ENCODE measurements around the gene RGS10.
"Not testable (repeated sequence)": the region's sequence is repeated elsewhere in the genome, so short reads cannot be mapped to it uniquely, and the experiment has no call there.

RGS10 gene

DNA sequence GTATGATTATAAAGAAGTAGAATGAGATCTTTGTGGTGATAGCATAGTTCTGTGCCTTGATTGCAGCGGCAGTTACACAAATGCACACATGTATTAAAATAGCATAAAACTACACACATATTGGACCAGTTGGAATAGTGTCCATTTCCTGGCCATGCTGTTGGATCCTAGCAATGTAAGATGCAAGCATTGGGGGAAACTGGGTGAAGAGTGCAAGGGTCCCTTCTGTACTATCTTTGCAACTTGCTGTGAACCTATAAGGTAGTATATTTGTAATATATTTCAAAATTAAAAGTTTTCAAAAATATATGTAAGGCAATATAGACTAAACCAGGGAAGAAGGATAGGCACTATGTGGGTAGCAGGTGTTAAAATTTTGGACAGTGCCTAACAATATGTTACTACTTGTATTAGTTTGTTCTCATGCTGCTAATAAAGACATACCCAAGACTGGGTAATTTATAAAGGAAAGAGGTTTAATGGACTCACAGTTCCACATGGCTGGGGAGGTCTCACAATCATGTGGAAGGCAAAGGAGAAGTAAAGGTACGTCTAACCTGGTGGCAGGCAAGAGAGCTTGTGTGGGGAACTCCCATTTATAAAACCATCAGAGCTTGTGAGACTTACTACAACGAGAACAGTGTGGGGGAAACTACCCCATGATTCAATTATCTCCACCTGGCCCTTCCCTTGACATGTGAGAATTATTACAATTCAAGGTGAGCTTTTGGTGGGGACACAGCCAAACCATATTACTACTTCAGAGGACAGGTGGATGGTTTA, 71.4 kb downstream of the RGS10 start:
- H3K9me3 ChIP-seq (ENCODE audit: control insufficient read depth, low read length) = no peaks in the 10 kb centered on the region
- peaks cover under 1% of the 10 kb centered on the region for H3K27me3 ChIP-seq (ENCODE audit: control insufficient read depth, insufficient read depth, low read length, poor library complexity, severe bottlenecking)
- H3K27ac ChIP-seq (ENCODE audit: insufficient read depth, low read depth, low read length, poor library complexity, severe bottlenecking) = no peak overlapping the region
- H3K4me1 ChIP-seq (ENCODE audit: control insufficient read depth, insufficient read depth, low read length) = no peaks in the 10 kb centered on the region
- WGBS, 2 experiments = 73 to 86% methylated on average over 2 to 3 of the region's 3 CpGs
- no peak overlapping the region for H3K4me3 ChIP-seq (ENCODE audit: insufficient read depth, low read depth, low read length)
- no peaks in the 10 kb centered on the region for H3K36me3 ChIP-seq (ENCODE audit: control insufficient read depth, insufficient read depth, low read length)

DNA sequence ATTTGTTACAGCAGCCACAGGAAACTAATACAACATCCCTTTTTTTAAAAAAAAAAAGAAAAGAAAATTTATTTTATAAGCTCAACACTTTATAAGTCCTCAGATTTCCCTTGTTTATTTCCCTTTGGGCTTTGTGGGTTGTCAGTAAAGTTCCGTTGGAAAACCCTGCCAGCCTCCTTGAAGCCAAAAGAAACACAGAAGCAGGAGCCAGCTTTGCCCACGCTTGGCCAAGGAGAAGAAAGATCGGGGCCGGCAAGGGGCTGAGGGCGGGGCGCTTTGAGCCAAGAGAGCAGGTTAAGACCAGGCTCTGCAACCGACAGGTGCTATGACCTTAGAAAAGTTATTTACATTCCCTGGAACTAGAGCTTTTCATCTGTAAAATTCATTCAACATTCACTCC, 72.7 kb downstream of the RGS10 start:
- H3K36me3 ChIP-seq (ENCODE audit: control insufficient read depth, insufficient read depth, low read length) = no peaks in the 10 kb centered on the region
- no peaks in the 10 kb centered on the region for H3K27me3 ChIP-seq (ENCODE audit: control insufficient read depth, insufficient read depth, low read length, poor library complexity, severe bottlenecking)
- no peaks in the 10 kb centered on the region for H3K9me3 ChIP-seq (ENCODE audit: control insufficient read depth, low read length)
- WGBS, 2 experiments = 83 to 84% methylated on average over 7 of the region's 7 CpGs
- no peak overlapping the region for H3K4me3 ChIP-seq (ENCODE audit: insufficient read depth, low read depth, low read length)
- H3K27ac ChIP-seq (ENCODE audit: insufficient read depth, low read depth, low read length, poor library complexity, severe bottlenecking) = no peak overlapping the region
- H3K4me1 ChIP-seq (ENCODE audit: control insufficient read depth, insufficient read depth, low read length) = no peaks in the 10 kb centered on the region

DNA sequence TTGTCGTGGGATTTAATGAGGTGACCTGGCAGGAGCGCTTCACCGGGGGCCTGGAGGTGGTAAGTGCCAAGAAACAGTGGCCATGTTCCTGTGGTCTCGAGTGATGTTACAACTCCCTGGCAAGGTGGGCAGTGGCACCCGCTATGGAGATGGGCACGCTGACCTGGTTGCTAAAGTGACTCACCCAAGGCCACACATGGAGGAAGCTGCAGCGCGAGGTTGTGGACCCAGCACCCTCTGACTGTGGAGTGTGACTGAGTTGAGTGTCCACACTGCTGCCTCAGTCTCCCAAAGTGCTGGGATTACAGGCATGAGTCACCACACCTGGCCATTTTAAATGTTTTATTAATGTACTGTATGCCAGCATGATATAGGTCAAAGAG, 73.2 kb downstream of the RGS10 start:
- 93 to 94% methylated on average over 8 of the region's 8 CpGs for WGBS, 2 experiments
- no peaks in the 10 kb centered on the region for H3K9me3 ChIP-seq (ENCODE audit: control insufficient read depth, low read length)
- H3K27ac ChIP-seq (ENCODE audit: insufficient read depth, low read depth, low read length, poor library complexity, severe bottlenecking) = no peak overlapping the region
- H3K27me3 ChIP-seq (ENCODE audit: control insufficient read depth, insufficient read depth, low read length, poor library complexity, severe bottlenecking) = no peaks in the 10 kb centered on the region
- no peak overlapping the region for H3K4me3 ChIP-seq (ENCODE audit: insufficient read depth, low read depth, low read length)
- no peaks in the 10 kb centered on the region for H3K36me3 ChIP-seq (ENCODE audit: control insufficient read depth, insufficient read depth, low read length)
- no peaks in the 10 kb centered on the region for H3K4me1 ChIP-seq (ENCODE audit: control insufficient read depth, insufficient read depth, low read length)

DNA sequence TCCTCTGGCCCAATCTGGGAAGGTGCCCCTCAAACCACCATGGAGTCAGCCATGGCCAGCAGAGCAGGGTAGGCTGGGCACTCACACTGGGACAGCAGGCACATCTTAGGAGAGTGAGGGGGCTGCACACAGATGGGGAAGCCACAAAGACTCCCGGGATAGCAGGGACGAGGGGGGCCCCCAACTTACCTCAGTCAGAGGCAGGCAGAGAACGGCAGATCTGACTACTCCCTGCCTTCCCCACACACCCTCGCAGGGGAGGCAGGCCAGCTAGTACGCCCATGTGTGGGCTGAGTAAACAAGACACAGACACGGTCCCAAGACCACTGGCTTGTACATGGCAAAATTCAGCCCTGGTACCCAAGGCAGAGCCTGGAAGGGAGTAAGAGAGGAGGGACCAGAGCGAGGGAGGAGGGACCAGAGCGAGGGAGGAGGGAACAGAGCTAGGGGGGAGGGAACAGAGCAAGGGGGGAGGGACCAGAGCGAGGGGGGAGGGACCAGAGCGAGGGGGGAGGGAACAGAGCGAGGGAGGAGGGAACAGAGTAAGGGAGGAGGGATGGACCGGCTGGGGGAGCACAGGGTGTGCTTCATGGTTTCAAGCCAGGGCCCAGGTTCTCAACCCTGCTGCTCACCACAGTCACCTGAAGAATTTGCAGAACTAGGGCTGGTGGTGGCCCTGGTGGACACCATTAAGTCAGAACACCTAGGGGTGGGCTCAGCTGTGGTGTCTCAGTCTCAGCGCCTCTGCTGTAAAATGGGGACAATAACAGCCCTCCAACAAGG, 73.8 kb downstream of the RGS10 start:
- H3K27me3 ChIP-seq (ENCODE audit: control insufficient read depth, insufficient read depth, low read length, poor library complexity, severe bottlenecking) = no peaks in the 10 kb centered on the region
- no peaks in the 10 kb centered on the region for H3K9me3 ChIP-seq (ENCODE audit: control insufficient read depth, low read length)
- H3K4me1 ChIP-seq (ENCODE audit: control insufficient read depth, insufficient read depth, low read length) = no peaks in the 10 kb centered on the region
- no peak overlapping the region for H3K27ac ChIP-seq (ENCODE audit: insufficient read depth, low read depth, low read length, poor library complexity, severe bottlenecking)
- H3K36me3 ChIP-seq (ENCODE audit: control insufficient read depth, insufficient read depth, low read length) = no peaks in the 10 kb centered on the region
- 79 to 82% methylated on average over 13 of the region's 13 CpGs for WGBS, 2 experiments
- H3K4me3 ChIP-seq (ENCODE audit: insufficient read depth, low read depth, low read length) = no peak overlapping the region

GRCh38 chr10:119466655-119467054, 75.9 kb downstream of the RGS10 start:
- H3K4me1 ChIP-seq (ENCODE audit: control insufficient read depth, insufficient read depth, low read length) = no peaks in the 10 kb centered on the region
- no peaks in the 10 kb centered on the region for H3K9me3 ChIP-seq (ENCODE audit: control insufficient read depth, low read length)
- no peaks in the 10 kb centered on the region for H3K36me3 ChIP-seq (ENCODE audit: control insufficient read depth, insufficient read depth, low read length)
- H3K27ac ChIP-seq (ENCODE audit: insufficient read depth, low read depth, low read length, poor library complexity, severe bottlenecking) = no peak overlapping the region
- WGBS, 2 experiments = 78 to 86% methylated on average over 7 of the region's 7 CpGs
- no peak overlapping the region for H3K4me3 ChIP-seq (ENCODE audit: insufficient read depth, low read depth, low read length)
- H3K27me3 ChIP-seq (ENCODE audit: control insufficient read depth, insufficient read depth, low read length, poor library complexity, severe bottlenecking) = no peaks in the 10 kb centered on the region

DNA sequence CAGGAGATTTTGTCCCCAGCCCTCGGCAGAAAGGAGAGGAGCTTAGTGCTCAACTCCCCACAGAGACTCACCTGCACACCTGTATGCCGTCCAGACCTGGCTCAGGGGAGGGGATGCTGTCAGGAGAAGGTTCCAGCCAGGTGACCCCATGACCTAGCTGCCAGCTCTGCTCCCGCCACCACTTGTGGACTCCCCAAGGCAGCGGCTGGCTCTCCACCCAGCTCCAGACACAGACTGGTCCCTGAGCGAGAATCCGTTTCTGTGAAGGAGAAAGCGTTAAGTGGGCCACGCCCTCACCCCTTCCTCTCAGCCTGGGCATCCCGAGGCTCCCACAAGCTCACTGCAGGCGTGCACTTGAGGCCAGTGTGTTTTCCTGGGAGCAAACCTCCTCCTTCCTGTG, 76.4 kb downstream of the RGS10 start:
- no peak overlapping the region for H3K4me3 ChIP-seq (ENCODE audit: insufficient read depth, low read depth, low read length)
- H3K9me3 ChIP-seq (ENCODE audit: control insufficient read depth, low read length) = no peaks in the 10 kb centered on the region
- H3K27me3 ChIP-seq (ENCODE audit: control insufficient read depth, insufficient read depth, low read length, poor library complexity, severe bottlenecking) = no peaks in the 10 kb centered on the region
- WGBS, 2 experiments = 83 to 84% methylated on average over 10 of the region's 10 CpGs
- H3K27ac ChIP-seq (ENCODE audit: insufficient read depth, low read depth, low read length, poor library complexity, severe bottlenecking) = no peak overlapping the region
- no peaks in the 10 kb centered on the region for H3K36me3 ChIP-seq (ENCODE audit: control insufficient read depth, insufficient read depth, low read length)
- no peaks in the 10 kb centered on the region for H3K4me1 ChIP-seq (ENCODE audit: control insufficient read depth, insufficient read depth, low read length)

- no peak overlapping the region for H3K27ac ChIP-seq (ENCODE audit: insufficient read depth, low read depth, low read length, poor library complexity, severe bottlenecking)
- H3K4me1 ChIP-seq (ENCODE audit: control insufficient read depth, insufficient read depth, low read length) = no peaks in the 10 kb centered on the region
- H3K9me3 ChIP-seq (ENCODE audit: control insufficient read depth, low read length) = no peaks in the 10 kb centered on the region
- H3K27me3 ChIP-seq (ENCODE audit: control insufficient read depth, insufficient read depth, low read length, poor library complexity, severe bottlenecking) = no peaks in the 10 kb centered on the region
- no peaks in the 10 kb centered on the region for H3K36me3 ChIP-seq (ENCODE audit: control insufficient read depth, insufficient read depth, low read length)
- 91 to 93% methylated on average over 4 of the region's 4 CpGs for WGBS, 2 experiments
- H3K4me3 ChIP-seq (ENCODE audit: insufficient read depth, low read depth, low read length) = no peak overlapping the region
These were observed 77.4 kb downstream of the RGS10 start for GRCh38 chr10:119465085-119465484.

DNA sequence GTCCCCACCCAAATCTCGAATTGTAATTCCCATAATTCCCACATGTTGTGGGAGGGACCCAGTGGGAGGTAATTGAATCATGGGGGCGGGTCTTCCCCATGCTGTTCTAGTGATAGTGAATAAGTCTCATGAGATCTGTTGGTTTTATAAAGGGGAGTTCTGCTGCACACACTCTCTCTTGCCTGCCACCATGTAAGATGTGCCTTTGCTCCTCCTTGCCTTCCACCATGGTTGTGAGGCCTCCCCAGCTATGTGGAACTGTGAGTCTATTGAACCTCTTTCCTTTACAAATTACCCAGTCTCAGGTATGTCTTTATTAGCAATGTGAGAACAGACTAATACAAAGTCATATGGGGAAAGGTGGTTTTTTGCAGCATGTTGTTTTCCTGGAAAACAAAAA, 79.3 kb downstream of the RGS10 start:
- 85 to 86% methylated on average over 2 of the region's 2 CpGs for WGBS, 2 experiments
- not testable (repeated sequence) for H3K27me3 ChIP-seq (ENCODE audit: control insufficient read depth, insufficient read depth, low read length, poor library complexity, severe bottlenecking); H3K4me3 ChIP-seq (ENCODE audit: insufficient read depth, low read depth, low read length); H3K4me1 ChIP-seq (ENCODE audit: control insufficient read depth, insufficient read depth, low read length); H3K36me3 ChIP-seq (ENCODE audit: control insufficient read depth, insufficient read depth, low read length); H3K27ac ChIP-seq (ENCODE audit: insufficient read depth, low read depth, low read length, poor library complexity, severe bottlenecking); H3K9me3 ChIP-seq (ENCODE audit: control insufficient read depth, low read length)

- H3K9me3 ChIP-seq (ENCODE audit: control insufficient read depth, low read length) = no peaks in the 10 kb centered on the region
- no peaks in the 10 kb centered on the region for H3K27me3 ChIP-seq (ENCODE audit: control insufficient read depth, insufficient read depth, low read length, poor library complexity, severe bottlenecking)
- H3K27ac ChIP-seq (ENCODE audit: insufficient read depth, low read depth, low read length, poor library complexity, severe bottlenecking) = no peak overlapping the region
- no peaks in the 10 kb centered on the region for H3K4me1 ChIP-seq (ENCODE audit: control insufficient read depth, insufficient read depth, low read length)
- 93 to 96% methylated on average over 4 of the region's 4 CpGs for WGBS, 2 experiments
- no peak overlapping the region for H3K4me3 ChIP-seq (ENCODE audit: insufficient read depth, low read depth, low read length)
- no peaks in the 10 kb centered on the region for H3K36me3 ChIP-seq (ENCODE audit: control insufficient read depth, insufficient read depth, low read length)
These were observed 79.7 kb downstream of the RGS10 start for GRCh38 chr10:119462773-119463172.

- no peak overlapping the region for H3K4me3 ChIP-seq (ENCODE audit: insufficient read depth, low read depth, low read length)
- WGBS, 2 experiments = 82 to 83% methylated on average over 1 to 2 of the region's 2 CpGs
- no peaks in the 10 kb centered on the region for H3K9me3 ChIP-seq (ENCODE audit: control insufficient read depth, low read length)
- no peaks in the 10 kb centered on the region for H3K36me3 ChIP-seq (ENCODE audit: control insufficient read depth, insufficient read depth, low read length)
- no peaks in the 10 kb centered on the region for H3K27me3 ChIP-seq (ENCODE audit: control insufficient read depth, insufficient read depth, low read length, poor library complexity, severe bottlenecking)
- H3K27ac ChIP-seq (ENCODE audit: insufficient read depth, low read depth, low read length, poor library complexity, severe bottlenecking) = no peak overlapping the region
- H3K4me1 ChIP-seq (ENCODE audit: control insufficient read depth, insufficient read depth, low read length) = no peaks in the 10 kb centered on the region
These were observed 80.6 kb downstream of the RGS10 start for GRCh38 chr10:119461923-119462322.

Data from ectodermal cell (in vitro differentiated cells).